HAP-1 (cell line): ENCODE measurements around the gene ZIM2.

Experiments
- DNase-seq, 2 experiments: peaks; one replicate each; pipeline ENCODE4 v3.0.0-alpha.2; 2016 to 2020; ENCODE audit warnings: low spot score in 2 of 2
- H3K27me3 ChIP-seq: fragments of 250-450 bp; sonication (Bioruptor Pico); 2 replicates; pipeline ENCODE4 v1.5.1; 2020; ENCODE audit warnings: low read depth, mild to moderate bottlenecking, moderate library complexity
- H3K36me3 ChIP-seq: fragments of 250-450 bp; sonication (Bioruptor Pico); replicated peaks from 2 replicates; pipeline ENCODE4 v1.5.1; 2020; ENCODE audit warnings: mild to moderate bottlenecking
- H3K4me1 ChIP-seq: fragments of 250-450 bp; sonication (Bioruptor Pico); 2 replicates; pipeline ENCODE4 v1.5.1; 2020; ENCODE audit warnings: mild to moderate bottlenecking
- H3K4me3 ChIP-seq: fragments of 250-450 bp; sonication (Bioruptor Pico); 2 replicates; pipeline ENCODE4 v1.5.1; 2020; ENCODE audit warnings: mild to moderate bottlenecking, moderate library complexity
- H3K9me3 ChIP-seq: fragments of 250-450 bp; sonication (Bioruptor Pico); 2 replicates; pipeline ENCODE4 v1.5.1; 2020; ENCODE audit warnings: mild to moderate bottlenecking, moderate library complexity
- in situ Hi-C: fragments of 300-500 bp; cut with MboI; formaldehyde crosslinking; loops from 3 replicates; pipeline ENCODE4 v1.14.3; 2020; ENCODE audit warnings: low sequenced_read_pairs, inconsistent platforms, mixed read lengths

ZIM2 gene

DNA sequence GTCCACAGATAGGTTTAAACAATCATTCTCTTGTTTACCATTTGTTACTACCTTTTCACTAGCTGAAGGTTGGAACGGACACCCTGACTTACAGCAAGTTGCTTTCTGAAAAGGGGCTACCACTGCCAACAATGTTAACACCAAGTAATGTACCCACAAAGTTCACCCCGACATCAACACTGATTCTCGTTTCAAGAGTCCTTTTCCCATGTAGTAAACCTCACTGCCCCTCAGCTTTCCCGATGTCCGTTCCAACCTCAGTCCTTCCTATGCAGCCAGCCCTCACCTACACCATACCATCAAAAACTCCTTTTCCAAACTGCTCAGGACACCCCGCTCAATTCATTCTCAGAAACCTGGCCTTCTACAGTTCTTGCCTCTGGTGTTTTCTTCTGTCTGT lies 29.0 kb downstream of the ZIM2 start:
- DNase-seq = no peak
- no peaks in the 10 kb centered on the region for H3K36me3 ChIP-seq
- peaks cover 3% of the 10 kb centered on the region; the same call in 1 of the 2 replicates for H3K9me3 ChIP-seq
- H3K4me3 ChIP-seq = no peak overlapping the region
- in situ Hi-C loops = no loop called here
- no peaks in the 10 kb centered on the region for H3K27me3 ChIP-seq
- H3K4me1 ChIP-seq = no peaks in the 10 kb centered on the region

DNA sequence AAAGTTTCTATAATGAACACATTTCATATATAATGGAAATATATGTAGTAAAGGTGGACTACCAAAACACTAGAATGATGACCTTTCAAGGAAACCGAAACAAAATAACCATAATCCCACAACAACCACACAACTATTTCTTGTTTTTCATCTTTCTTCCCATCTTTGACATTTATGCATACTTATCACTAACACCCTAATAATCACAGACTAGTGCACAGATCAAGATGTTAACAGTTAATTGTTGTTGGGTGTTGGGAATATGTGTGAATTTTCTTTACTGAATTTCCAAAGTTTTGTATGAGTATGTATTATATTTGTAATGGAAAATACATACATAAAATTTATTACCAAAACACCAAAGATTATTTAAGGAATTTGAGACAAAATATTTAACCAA lies 30.3 kb downstream of the ZIM2 start:
- no peak for DNase-seq
- H3K4me3 ChIP-seq = no peak overlapping the region
- H3K9me3 ChIP-seq = peaks cover 5% of the 10 kb centered on the region; the same call in 1 of the 2 replicates
- H3K4me1 ChIP-seq = no peaks in the 10 kb centered on the region
- no peaks in the 10 kb centered on the region for H3K27me3 ChIP-seq
- H3K36me3 ChIP-seq = no peaks in the 10 kb centered on the region
- in situ Hi-C loops = no loop called here

DNA sequence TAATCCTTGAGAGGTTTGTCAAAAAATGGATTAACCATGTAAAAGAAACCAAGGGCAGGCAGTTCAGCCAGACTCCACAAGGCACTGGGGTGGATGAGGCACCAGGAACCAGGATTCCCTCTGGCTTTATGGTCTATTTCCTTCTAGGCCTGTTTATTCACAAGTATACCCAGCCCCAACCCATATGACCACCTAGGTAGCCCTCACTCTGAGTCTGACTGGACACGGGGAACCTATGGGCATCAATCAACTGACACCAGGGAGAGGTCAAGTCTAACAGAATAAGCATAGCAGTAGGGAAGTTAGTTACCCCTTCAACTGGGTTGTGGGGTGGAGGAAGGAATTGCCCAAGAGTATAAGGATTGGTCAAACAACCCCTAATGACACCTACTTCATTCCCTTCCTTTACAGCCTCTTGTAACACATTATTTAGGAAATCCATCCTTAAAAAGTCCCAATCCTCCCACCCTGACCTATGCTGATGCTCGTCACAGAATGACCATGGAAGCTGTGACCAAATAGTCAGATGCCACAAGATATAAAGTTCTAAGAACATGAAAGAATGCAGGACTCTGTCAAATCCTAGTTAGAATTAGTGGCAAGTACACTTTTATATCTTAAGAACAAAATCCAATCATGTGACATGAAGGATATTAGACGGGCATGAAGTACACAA lies 31.7 kb downstream of the ZIM2 start:
- H3K4me3 ChIP-seq = no peak overlapping the region
- no peaks in the 10 kb centered on the region for H3K36me3 ChIP-seq
- no peaks in the 10 kb centered on the region for H3K27me3 ChIP-seq
- H3K4me1 ChIP-seq = no peaks in the 10 kb centered on the region
- in situ Hi-C loops = no loop called here
- no peak for DNase-seq
- peaks cover 7% of the 10 kb centered on the region; the same call in 1 of the 2 replicates for H3K9me3 ChIP-seq

DNA sequence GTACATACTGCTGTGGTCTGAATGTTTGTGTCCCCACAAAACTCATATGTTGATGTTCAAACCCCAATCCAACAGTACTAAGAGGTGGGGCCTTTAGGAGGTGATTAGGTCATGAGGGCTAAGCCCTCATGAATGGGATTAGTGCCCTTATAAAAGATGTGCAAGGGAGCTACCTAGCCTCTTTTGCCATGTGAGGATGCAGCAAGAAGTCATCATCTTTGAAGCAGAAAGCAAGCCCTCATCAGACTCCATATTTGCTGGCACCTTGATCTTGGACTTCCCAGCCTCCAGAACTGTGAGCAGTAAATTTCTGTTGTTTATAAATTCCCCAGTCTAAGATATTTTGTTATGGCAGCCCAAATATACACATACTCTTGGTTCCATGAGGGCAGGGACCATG lies 33.9 kb downstream of the ZIM2 start:
- Histone ChIP-seq H3K27me3 (no peaks in the 10 kb centered on the region), H3K9me3 (peaks cover 7% of the 10 kb centered on the region), H3K4me1 (no peaks in the 10 kb centered on the region), H3K4me3 (no peak overlapping the region), H3K36me3 (no peaks in the 10 kb centered on the region)
- in situ Hi-C loops = no loop called here
- no peak for DNase-seq

DNA sequence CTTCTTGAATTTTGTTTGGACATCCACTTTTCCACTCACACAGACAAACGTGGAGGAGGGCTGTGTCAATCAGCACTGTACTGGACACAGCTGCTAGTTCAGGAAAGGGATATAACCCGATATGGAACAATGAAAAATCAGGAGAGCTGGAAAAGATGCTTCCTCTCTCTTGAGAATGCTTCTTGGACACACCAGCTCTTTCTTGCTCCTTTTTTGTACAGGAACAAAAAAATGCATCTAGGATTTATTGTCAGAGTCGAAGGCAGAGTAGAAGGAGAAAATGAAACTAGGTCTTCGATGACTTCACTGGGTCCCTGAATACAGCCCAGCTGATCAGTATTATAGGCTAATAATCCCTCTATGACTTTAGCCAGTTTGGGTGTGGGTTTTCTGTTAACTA lies 62.2 kb downstream of the ZIM2 start:
- no peaks in the 10 kb centered on the region for H3K36me3 ChIP-seq

DNA sequence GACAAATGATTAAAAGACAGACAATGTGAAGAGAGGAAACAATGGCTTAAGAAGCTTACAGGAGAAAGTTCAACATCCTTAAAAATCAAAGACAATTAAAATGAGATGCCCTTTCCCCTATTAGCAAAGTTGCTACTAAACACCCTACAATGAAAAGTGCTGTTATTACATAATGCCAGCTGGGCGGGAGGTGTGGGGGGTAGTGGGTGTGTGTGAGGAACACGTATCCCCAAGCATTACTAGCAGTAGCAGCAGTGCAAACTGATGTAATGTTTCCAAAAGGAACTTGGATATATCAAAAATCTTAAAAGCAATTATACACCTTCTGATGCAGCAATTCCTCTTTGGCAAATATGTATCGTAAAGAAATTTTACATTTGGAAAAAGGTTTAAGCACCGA lies 70.9 kb downstream of the ZIM2 start:
- no peak for DNase-seq
- no peaks in the 10 kb centered on the region for H3K4me1 ChIP-seq
- H3K9me3 ChIP-seq = peaks cover 2% of the 10 kb centered on the region; the same call in 1 of the 2 replicates
- H3K36me3 ChIP-seq = no peaks in the 10 kb centered on the region
- H3K27me3 ChIP-seq = no peaks in the 10 kb centered on the region
- no peak overlapping the region for H3K4me3 ChIP-seq
- in situ Hi-C loops = no loop called here

More for the DNA sequence above, 62.2 kb downstream of the ZIM2 start:
- Histone ChIP-seq H3K4me3 (no peak overlapping the region), H3K27me3 (no peaks in the 10 kb centered on the region), H3K9me3 (no peaks in the 10 kb centered on the region; the same call in none of the 2 replicates), H3K4me1 (no peaks in the 10 kb centered on the region)
- DNase-seq = no peak
- in situ Hi-C loops = no loop called here

DNA sequence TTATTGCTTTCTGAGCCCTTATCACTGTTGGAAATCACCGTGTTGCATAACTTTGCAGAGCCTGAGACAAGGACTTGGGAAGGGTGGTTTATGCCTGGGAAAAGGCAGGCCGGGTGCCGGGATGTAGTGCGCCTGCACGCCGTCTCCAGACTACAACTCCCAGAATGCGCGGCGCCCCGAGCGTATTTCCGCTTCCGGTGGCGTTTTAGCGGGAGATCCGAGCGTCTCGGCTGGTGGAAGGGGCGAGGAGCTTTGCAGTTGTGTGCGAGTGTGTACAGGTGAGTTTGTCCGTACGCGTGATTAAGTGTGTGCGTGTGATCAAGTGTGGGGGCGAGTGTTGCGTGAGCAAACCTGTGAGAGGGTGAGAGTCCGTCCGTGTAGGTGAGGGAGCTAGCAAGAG lies 75.4 kb downstream of the ZIM2 start:
- in situ Hi-C loops = no loop called here
- Histone ChIP-seq H3K4me3 (no peak overlapping the region), H3K9me3 (peaks cover 2% of the 10 kb centered on the region; the same call in 1 of the 2 replicates)

DNA sequence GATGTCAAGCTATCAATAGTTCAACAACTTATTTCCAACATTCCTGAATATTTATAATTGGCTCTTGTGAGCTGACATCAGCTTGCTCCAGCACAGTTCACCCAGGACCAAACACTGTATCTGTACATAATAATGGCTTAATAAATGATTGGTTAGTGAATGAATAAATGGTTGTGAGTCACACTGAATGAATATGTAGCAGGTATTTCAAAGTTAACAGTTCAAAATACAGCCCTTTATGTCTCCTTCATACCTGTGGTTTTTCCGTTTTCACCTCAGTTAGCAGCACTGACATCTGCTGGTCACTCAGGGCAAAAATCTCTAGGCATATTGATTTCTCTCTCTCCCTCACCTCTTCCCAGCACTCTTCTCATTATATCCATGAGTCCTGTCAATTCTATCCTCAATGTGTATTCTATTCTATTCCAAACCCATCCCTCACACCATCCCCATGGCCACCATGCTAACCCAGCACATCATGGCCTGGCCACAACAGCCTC lies 76.3 kb downstream of the ZIM2 start:
- no peak for DNase-seq
- Histone ChIP-seq H3K36me3 (no peaks in the 10 kb centered on the region), H3K27me3 (no peaks in the 10 kb centered on the region), H3K4me1 (no peaks in the 10 kb centered on the region), H3K9me3 (no peaks in the 10 kb centered on the region), H3K4me3 (no peak overlapping the region)
- in situ Hi-C loops = no loop called here

More for the DNA sequence above, 75.4 kb downstream of the ZIM2 start:
- H3K27me3 ChIP-seq = no peaks in the 10 kb centered on the region
- DNase-seq = no peak
- H3K4me1 ChIP-seq = no peaks in the 10 kb centered on the region
- no peaks in the 10 kb centered on the region for H3K36me3 ChIP-seq

DNA sequence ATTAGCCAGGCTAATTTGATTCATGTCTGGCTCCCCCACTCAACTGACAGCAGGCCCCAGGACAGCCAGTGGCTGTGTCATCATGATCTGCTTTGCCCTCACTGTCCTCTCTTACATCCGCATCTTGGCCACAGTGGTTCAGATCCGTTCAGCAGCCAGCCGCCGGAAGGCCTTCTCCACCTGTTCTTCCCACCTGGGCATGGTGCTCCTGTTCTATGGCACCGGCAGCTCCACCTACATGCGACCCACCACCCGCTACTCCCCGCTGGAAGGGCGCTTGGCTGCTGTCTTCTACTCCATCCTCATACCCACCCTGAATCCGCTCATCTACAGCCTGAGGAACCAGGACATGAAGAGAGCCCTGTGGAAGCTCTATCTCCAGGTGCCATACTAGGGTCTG lies 79.7 kb downstream of the ZIM2 start:
- Histone ChIP-seq H3K27me3 (no peaks in the 10 kb centered on the region), H3K9me3 (no peaks in the 10 kb centered on the region), H3K4me3 (no peak overlapping the region), H3K36me3 (no peaks in the 10 kb centered on the region), H3K4me1 (no peaks in the 10 kb centered on the region)
- in situ Hi-C loops = no loop called here
- no peak for DNase-seq

DNA sequence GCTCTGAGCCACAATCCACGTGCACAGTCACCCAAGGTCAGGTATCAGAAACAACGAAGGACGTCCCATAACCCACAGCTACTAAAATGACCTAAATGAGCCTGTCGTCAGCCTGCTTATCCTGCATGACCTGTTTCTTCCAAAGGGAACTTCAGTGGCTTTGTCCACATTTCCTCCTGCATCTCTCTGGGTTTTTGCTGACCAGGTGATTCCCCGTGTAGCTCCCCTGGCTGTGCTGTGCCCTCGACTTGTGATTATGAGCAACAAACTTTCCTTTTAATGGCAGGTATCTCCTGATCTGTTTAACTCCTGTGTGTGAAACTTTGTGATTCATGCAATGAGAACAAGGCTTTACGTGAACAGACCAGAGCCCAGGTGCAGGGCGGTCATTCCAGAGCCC lies 81.0 kb downstream of the ZIM2 start:
- Histone ChIP-seq H3K4me3 (no peak overlapping the region), H3K27me3 (no peaks in the 10 kb centered on the region), H3K4me1 (no peaks in the 10 kb centered on the region), H3K9me3 (no peaks in the 10 kb centered on the region), H3K36me3 (no peaks in the 10 kb centered on the region)
- DNase-seq = no peak
- in situ Hi-C loops = no loop called here

DNA sequence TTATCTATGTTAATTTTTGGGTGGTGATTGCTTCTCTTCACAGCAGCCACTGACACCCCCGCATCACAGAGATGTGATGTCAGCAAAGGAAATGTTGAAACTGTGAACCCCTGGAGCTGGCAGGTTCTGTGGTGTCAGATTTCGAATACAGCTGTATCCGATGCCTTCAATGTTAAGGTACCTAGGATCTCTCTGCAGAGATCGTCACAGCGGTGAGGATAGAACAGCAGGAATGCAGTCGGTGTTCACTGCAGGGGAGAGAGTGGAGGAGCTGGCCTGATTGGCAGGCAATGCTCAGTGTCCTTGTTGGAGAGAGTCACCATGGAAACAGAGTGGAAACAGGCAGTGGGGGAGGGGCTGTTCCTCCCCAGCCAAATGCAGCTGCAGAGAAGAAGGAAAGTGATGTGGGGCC lies 89.4 kb downstream of the ZIM2 start:
- Histone ChIP-seq H3K4me1 (no peaks in the 10 kb centered on the region), H3K27me3 (no peaks in the 10 kb centered on the region), H3K36me3 (no peaks in the 10 kb centered on the region), H3K9me3 (0 out of 2 replicates have a peak, but pooled peaks cover 3% of the 10 kb centered on the region), H3K4me3 (no peak overlapping the region)
- in situ Hi-C loops = no loop called here
- no peak for DNase-seq

DNA sequence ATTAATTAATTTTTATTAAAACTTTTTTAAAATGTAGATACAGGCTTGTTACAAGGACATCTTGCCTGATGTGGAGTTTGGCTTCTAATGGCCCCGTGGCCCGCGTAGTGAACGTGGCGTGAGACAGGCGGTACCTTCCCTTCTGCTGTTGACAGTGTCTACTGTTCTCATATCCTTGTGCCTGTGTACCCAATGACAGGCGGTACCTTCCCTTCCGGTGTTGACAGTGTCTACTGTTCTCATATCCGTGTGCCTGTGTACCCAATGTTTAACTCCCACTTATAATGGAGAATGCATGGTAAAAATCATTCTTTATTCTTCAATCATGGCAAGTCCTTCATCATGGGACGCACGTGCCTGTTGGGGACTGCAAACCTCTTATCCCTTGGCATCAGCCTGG lies 89.9 kb downstream of the ZIM2 start:
- no peaks in the 10 kb centered on the region for H3K27me3 ChIP-seq
- H3K36me3 ChIP-seq = no peaks in the 10 kb centered on the region
- no peak for DNase-seq
- no peaks in the 10 kb centered on the region for H3K4me1 ChIP-seq
- no peak overlapping the region for H3K4me3 ChIP-seq
- in situ Hi-C loops = no loop called here
- H3K9me3 ChIP-seq = 0 out of 2 replicates have a peak, but pooled peaks cover 3% of the 10 kb centered on the region

DNA sequence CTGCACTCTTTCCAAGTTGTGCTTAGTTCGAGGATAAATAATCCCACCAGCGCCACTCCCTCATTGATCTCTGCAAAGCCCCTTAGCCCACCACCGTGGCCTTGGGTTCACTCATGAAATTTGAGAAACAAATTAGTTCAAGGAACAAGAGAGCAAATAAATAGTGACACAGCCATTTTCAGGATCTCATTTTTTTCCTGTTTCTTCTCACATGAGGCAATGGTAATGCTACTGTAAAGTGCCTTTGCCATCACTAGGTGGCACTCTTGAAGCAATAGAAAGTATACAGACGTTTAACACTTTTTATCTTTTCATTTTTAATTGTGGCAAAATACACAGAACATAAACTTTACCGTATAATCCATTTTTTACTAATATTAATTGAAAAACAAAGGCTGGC lies 92.1 kb downstream of the ZIM2 start:
- DNase-seq = no peak
- Histone ChIP-seq H3K27me3 (no peaks in the 10 kb centered on the region), H3K36me3 (no peaks in the 10 kb centered on the region), H3K9me3 (0 out of 2 replicates have a peak, but pooled peaks cover 3% of the 10 kb centered on the region), H3K4me1 (no peaks in the 10 kb centered on the region), H3K4me3 (no peak overlapping the region)
- in situ Hi-C loops = no loop called here

DNA sequence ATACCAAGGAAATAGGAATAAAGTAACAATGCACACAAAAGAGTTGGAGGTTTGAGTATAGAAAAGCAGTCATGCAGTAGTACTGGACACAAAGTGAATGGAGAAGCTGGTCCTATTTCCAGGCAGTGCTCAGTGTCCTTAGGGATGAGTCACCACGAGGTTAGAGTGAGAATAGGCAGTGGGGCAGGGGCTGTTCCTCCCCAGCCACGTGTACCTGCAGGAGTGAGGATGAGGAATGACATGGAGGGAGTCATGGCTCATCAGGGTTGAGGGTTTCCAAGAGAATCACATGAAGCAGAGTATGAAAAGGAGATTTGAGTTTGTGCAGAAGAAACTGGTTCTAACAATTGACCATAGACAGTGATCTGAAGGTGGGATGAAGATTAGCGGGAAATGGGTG lies 94.2 kb downstream of the ZIM2 start:
- Histone ChIP-seq H3K4me1 (no peaks in the 10 kb centered on the region), H3K9me3 (0 out of 2 replicates have a peak, but pooled peaks cover 3% of the 10 kb centered on the region), H3K36me3 (no peaks in the 10 kb centered on the region), H3K4me3 (no peak overlapping the region), H3K27me3 (no peaks in the 10 kb centered on the region)
- in situ Hi-C loops = no loop called here
- no peak for DNase-seq
